HCT116 (cell line): Measurements from ENCODE around the gene TSKU.

Source experiments
- CTCF ChIP-seq, 3 experiments: fragments of 200-600 bp in 1 of 3; sonication (generic) in 1 of 3; IDR thresholded peaks in 2 of 3; conservative IDR thresholded peaks in 1 of 3; 2 replicates each; pipeline ENCODE4 v1.5.1; 2012 to 2017; ENCODE audit warnings: low read depth in 2 of 3, low read length in 2 of 3, antibody characterized with exemption in 1 of 3, borderline replicate concordance in 1 of 3, control low read depth in 1 of 3, mild to moderate bottlenecking in 1 of 3, mixed read lengths in 1 of 3, mixed run types in 1 of 3, moderate library complexity in 1 of 3; ENCODE audit not compliant: insufficient read depth in 1 of 3
- EZH2phosphoT487 ChIP-seq: fragments of 200-600 bp; IDR thresholded peaks from 2 replicates; pipeline ENCODE4 v1.6.1; 2018; ENCODE audit warnings: antibody characterized with exemption, borderline replicate concordance
- POLR2A ChIP-seq: IDR thresholded peaks from 2 replicates; pipeline ENCODE4 v1.7.0; 2011; ENCODE audit warnings: borderline replicate concordance; ENCODE audit not compliant: insufficient read depth, insufficient read length; ENCODE audit errors: extremely low read depth
- SIN3A ChIP-seq: IDR thresholded peaks from 2 replicates; pipeline ENCODE4 v1.6.1; 2012; ENCODE audit warnings: low read depth

GRCh38 chr11:76747153-76747914 lies 35.8 kb upstream of the TSKU start:
- TF ChIP-seq POLR2A (no peak), CTCF (IDR thresholded peaks at IDR 0.05 in 2 of 3, conservative IDR thresholded peaks at IDR 0.05 in 1 of 3; ENCODE audit: borderline replicate concordance in 1 of 3, insufficient read depth in 1 of 3, low read depth in 2 of 3, low read length in 2 of 3) (no peak), EZH2phosphoT487 (no peak), SIN3A (no peak)
